Bronchial epithelial cell (primary cell): ENCODE measurements around the gene TPK1. TPM values are rescaled to one million over a fixed set of nuclear protein-coding genes. Genes with fewer than 3 reads are reported as not detected.

Experiments used
- DNase-seq: peaks from one replicate; pipeline ENCODE4 v3.0.0-alpha.2; 2010; ENCODE audit warnings: low read depth
- FAIRE-seq: peaks from 2 replicates; lab custom pipeline; 2011; peaks lifted over from hg19 to GRCh38; lab: Jason Lieb, UNC
- H3K27me3 ChIP-seq: 2 replicates; pipeline ENCODE4 v1.5.1; 2011; ENCODE audit warnings: low read length; ENCODE audit not compliant: control insufficient read depth, insufficient read depth
- H3K36me3 ChIP-seq: 2 replicates; pipeline ENCODE4 v1.5.1; 2011; ENCODE audit warnings: low read length; ENCODE audit not compliant: control insufficient read depth, insufficient read depth
- H3K4me3 ChIP-seq: 2 replicates; pipeline ENCODE4 v1.5.1; 2011; ENCODE audit warnings: mild to moderate bottlenecking, low read depth, low read length, control low read depth
- total RNA-seq: library from RNA; depleted of rRNA; stranded (reverse); fragments of >200 nt; gene quantifications from 2 replicates; pipeline ENCODE4 v1.2.1, GENCODE V29; 2014
- TF ChIP-seq, protein P1 (sequence below): IDR thresholded peaks from 2 replicates; pipeline ENCODE4 v1.5.1; 2011; ENCODE audit warnings: mild to moderate bottlenecking, moderate library complexity, low read length, control low read depth, inconsistent platforms; ENCODE audit not compliant: insufficient read depth, severe bottlenecking

The TPK1 gene
- total RNA-seq, 1 donor from 2014 or later: 2.4 TPM

DNA sequence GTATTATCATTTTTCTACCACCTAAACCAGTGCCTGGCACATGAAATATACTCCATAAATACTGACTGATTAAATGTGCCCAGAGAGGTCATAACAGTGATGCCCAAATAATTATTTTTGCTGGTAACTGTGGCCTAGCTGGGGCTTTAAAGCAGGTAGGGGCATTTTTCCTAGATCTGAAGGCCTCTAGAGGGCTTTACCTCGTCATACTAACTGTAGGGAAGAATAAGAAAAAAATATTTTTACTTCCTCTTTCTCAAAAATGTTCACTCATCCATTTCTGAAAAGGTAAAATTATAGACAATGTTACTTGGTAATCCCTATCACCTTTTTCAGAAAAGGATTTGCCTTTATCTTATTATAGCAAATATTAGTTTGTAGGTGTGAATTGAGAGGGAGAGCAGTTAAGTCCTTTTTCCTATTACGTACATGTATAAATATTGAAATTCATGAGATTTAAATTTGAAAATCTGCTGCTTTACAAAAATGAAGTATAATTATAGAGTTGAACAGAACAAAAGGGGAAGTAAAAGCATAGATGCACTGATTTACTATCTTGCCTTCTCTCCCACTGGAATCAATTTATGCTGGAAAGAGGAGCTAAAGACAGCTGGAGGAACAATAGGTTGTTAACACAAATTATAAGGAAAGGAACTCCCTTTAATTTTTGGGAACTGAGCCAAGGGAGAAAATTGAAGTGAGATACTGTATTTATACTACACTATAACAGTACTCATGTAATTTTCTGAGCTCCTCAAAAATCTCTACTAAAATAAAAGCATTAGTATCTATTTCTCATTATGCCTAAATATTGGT lies 360.8 kb downstream of the TPK1 start:
- FAIRE-seq (no peak), DNase-seq (no peak)
- TF ChIP-seq, protein P1, sequence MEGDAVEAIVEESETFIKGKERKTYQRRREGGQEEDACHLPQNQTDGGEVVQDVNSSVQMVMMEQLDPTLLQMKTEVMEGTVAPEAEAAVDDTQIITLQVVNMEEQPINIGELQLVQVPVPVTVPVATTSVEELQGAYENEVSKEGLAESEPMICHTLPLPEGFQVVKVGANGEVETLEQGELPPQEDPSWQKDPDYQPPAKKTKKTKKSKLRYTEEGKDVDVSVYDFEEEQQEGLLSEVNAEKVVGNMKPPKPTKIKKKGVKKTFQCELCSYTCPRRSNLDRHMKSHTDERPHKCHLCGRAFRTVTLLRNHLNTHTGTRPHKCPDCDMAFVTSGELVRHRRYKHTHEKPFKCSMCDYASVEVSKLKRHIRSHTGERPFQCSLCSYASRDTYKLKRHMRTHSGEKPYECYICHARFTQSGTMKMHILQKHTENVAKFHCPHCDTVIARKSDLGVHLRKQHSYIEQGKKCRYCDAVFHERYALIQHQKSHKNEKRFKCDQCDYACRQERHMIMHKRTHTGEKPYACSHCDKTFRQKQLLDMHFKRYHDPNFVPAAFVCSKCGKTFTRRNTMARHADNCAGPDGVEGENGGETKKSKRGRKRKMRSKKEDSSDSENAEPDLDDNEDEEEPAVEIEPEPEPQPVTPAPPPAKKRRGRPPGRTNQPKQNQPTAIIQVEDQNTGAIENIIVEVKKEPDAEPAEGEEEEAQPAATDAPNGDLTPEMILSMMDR: no peak

DNA sequence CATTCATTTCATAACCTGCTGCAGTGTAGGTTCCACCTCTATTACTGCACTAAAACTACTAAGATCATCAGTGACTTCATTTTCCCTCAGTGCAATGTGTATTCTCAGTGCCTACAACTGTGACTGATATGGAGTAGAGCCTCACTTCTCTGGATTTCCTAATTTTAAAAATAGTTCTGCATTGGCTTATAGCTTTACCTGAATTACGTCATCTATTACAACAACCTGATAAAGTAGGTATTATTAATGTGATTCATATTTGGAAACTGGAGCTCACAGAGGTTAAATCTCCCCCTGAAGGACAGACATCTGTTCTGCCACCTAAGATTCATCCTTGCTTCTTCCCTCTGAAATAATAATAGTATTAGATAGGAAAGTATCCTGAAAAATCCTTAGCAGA lies 361.5 kb downstream of the TPK1 start:
- TF ChIP-seq, protein P1: no peak
- H3K4me3 ChIP-seq: no peak overlapping the region
- peaks cover 1% of the 10 kb centered on the region for H3K27me3 ChIP-seq
- no peak for DNase-seq
- H3K36me3 ChIP-seq: no peaks in the 10 kb centered on the region
- no peak for FAIRE-seq

More for the DNA sequence above, 360.8 kb downstream of the TPK1 start:
- Histone ChIP-seq H3K27me3 (peaks cover 1% of the 10 kb centered on the region), H3K4me3 (no peak overlapping the region), H3K36me3 (no peaks in the 10 kb centered on the region)

DNA sequence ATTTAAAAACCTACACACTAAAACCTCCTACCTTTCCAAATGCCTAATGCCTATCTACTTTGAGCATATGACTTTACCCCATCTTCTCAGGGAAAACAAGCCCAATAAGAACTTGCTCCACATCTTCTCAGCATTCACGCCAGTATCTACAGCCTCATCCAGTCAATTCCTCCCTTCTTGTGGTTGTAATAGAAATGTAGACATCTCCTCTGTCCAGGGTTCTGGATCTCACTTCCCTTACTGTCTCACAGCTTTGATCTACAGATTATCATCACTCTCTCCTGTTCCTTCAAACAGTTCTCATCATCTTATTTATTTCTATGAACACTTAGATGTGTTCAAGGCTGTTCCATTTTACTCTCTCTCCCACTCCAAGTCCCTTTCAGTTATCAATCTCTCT lies 361.9 kb downstream of the TPK1 start:
- TF ChIP-seq, protein P1: no peak
- DNase-seq: no peak
- no peak for FAIRE-seq

DNA sequence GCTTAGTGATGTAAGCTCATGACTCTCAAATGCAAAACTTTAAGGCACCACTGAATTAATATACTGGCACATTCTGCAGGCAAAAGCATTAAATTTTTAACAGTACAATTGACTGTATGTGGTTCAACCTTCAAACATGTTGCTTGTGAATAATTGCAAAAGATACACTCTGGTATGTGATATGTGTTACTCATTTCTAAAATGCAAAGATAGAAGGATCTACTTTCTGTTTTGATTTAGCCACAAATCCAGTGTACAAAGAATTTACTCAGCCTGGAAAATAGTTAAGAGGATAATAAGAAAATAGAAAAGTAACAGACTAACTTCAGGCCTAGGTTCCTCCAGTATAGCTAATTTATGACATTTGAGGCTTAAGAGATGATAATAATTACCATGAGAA lies 365.8 kb downstream of the TPK1 start:
- Histone ChIP-seq H3K36me3 (no peaks in the 10 kb centered on the region), H3K27me3 (peaks cover 1% of the 10 kb centered on the region), H3K4me3 (no peak overlapping the region)
- FAIRE-seq (no peak), DNase-seq (no peak)
- TF ChIP-seq, protein P1: no peak

More for the DNA sequence above, 361.9 kb downstream of the TPK1 start:
- no peak overlapping the region for H3K4me3 ChIP-seq
- H3K36me3 ChIP-seq: no peaks in the 10 kb centered on the region
- peaks cover 1% of the 10 kb centered on the region for H3K27me3 ChIP-seq

DNA sequence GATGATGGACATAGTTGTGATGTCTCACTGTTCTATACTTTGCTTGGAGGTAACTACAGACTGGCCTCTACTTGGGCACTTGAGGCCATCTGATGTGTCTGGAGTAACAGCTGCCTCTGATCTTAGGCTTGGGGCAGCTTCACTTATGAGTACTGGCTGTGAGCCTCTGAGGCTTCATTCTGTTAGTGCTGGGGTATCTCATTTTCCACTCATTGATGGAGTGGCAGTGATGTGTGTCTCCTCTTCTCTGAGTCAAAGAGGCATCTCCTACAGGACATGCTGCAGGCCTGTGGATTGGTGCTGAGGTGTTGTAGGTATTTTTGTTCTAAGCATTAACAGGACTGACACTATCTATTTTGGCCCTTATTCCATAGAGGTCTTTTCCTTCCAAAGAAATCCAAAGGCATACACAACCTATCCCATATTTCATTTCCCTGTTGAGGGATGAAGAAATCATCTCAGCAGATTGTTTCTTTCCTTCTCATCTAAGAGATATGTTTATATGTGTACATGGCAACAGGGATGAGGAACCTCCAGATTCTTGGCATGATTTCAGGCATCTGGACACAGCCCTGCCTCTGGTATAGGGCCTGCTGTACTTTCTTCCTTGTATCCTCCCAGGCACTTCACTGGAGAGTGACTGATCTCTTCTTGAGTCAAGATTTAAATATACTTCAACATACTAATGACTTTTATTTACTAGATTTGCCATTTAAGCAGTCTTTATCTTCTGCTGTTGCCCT lies 366.7 kb downstream of the TPK1 start:
- Histone ChIP-seq H3K36me3 (no peaks in the 10 kb centered on the region), H3K27me3 (peaks cover 1% of the 10 kb centered on the region), H3K4me3 (no peak overlapping the region)
- FAIRE-seq (no peak), DNase-seq (no peak)
- TF ChIP-seq, protein P1: no peak
